Endothelial cell (in vitro differentiated cells): Measurements from ENCODE around the gene CERKL. TPM values are rescaled to one million over a fixed set of nuclear protein-coding genes. Genes with fewer than 3 reads are reported as not detected.

Source experiments
- DNase-seq: peaks from one replicate; pipeline ENCODE4 v3.0.0; 2021; ENCODE audit warnings: low spot score
- H3K27ac Mint-ChIP-seq: one replicate; pipeline ENCODE4 v1.8.0; 2021; ENCODE audit warnings: mixed read lengths, inconsistent platforms; ENCODE audit not compliant: unreplicated experiment
- H3K27me3 Mint-ChIP-seq: one replicate; pipeline ENCODE4 v1.8.0; 2021; ENCODE audit warnings: mild to moderate bottlenecking, moderate library complexity, mixed read lengths, inconsistent platforms; ENCODE audit not compliant: unreplicated experiment
- H3K36me3 Mint-ChIP-seq: one replicate; pipeline ENCODE4 v1.8.0; 2021; ENCODE audit warnings: mild to moderate bottlenecking, low read depth, mixed read lengths, inconsistent platforms; ENCODE audit not compliant: unreplicated experiment
- H3K4me1 Mint-ChIP-seq: one replicate; pipeline ENCODE4 v1.8.0; 2021; ENCODE audit warnings: mild to moderate bottlenecking, mixed read lengths, inconsistent platforms; ENCODE audit not compliant: unreplicated experiment
- H3K4me3 Mint-ChIP-seq: one replicate; pipeline ENCODE4 v1.8.0; 2021; ENCODE audit warnings: mild to moderate bottlenecking, mixed read lengths, inconsistent platforms; ENCODE audit not compliant: unreplicated experiment
- H3K9me3 Mint-ChIP-seq: one replicate; pipeline ENCODE4 v1.8.0; 2021; ENCODE audit warnings: mixed read lengths, inconsistent platforms; ENCODE audit not compliant: unreplicated experiment
- total RNA-seq: library from RNA; stranded (reverse); fragmentation: NEBNext Ultra II Directional; extraction: Animal tissue kit (Norgen Biotek cat#: 25700); gene quantifications from one replicate; pipeline ENCODE4 v1.2.1, GENCODE V29; 2021; ENCODE audit not compliant: unreplicated experiment
- TF ChIP-seq, protein P1 (sequence below): fragments of 200-600 bp; sonication (generic); IDR thresholded peaks from one replicate; pipeline ENCODE4 v1.5.0; 2021; ENCODE audit warnings: antibody characterized with exemption; ENCODE audit not compliant: unreplicated experiment

The CERKL gene
- total RNA-seq, 1 donor from 2014 or later, result 0.08 TPM

- DNase-seq, result no peak
- Mint-ChIP-seq H3K36me3 (no peaks in the 10 kb centered on the region), H3K4me1 (no peaks in the 10 kb centered on the region), H3K27me3 (no peaks in the 10 kb centered on the region), H3K9me3 (no peaks in the 10 kb centered on the region), H3K27ac (no peak overlapping the region), H3K4me3 (no peak overlapping the region)
- TF ChIP-seq, protein P1, sequence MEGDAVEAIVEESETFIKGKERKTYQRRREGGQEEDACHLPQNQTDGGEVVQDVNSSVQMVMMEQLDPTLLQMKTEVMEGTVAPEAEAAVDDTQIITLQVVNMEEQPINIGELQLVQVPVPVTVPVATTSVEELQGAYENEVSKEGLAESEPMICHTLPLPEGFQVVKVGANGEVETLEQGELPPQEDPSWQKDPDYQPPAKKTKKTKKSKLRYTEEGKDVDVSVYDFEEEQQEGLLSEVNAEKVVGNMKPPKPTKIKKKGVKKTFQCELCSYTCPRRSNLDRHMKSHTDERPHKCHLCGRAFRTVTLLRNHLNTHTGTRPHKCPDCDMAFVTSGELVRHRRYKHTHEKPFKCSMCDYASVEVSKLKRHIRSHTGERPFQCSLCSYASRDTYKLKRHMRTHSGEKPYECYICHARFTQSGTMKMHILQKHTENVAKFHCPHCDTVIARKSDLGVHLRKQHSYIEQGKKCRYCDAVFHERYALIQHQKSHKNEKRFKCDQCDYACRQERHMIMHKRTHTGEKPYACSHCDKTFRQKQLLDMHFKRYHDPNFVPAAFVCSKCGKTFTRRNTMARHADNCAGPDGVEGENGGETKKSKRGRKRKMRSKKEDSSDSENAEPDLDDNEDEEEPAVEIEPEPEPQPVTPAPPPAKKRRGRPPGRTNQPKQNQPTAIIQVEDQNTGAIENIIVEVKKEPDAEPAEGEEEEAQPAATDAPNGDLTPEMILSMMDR, result no peak
These were observed 40.2 kb downstream of the CERKL start for GRCh38 chr2:181616715-181617114.

GRCh38 chr2:181614874-181615638, 41.8 kb downstream of the CERKL start:
- Mint-ChIP-seq H3K27me3 (no peaks in the 10 kb centered on the region), H3K36me3 (no peaks in the 10 kb centered on the region)

DNA sequence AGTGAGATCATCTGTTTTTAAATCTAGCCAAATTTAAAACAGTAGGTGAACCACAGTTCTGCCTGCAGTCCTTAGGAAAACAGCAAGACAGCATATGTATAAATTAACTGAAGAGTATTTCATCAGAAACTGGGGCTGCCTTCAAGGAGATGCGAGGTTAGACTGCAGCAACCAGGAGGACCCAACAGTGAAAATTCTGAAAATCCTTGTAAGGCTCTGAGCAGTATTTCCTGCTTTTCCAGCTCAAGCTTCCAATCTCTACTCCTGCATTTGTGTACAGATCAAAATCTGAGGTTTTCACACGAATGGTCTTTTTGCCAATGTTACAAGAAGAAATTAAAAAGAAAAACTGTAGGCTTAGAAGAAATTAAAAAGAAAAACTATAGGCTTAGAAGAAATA, 43.7 kb downstream of the CERKL start:
- Mint-ChIP-seq H3K27me3 (no peaks in the 10 kb centered on the region), H3K4me1 (peaks cover 6% of the 10 kb centered on the region), H3K9me3 (no peaks in the 10 kb centered on the region), H3K4me3 (no peak overlapping the region), H3K27ac (no peak overlapping the region), H3K36me3 (no peaks in the 10 kb centered on the region)
- DNase-seq, result no peak
- TF ChIP-seq, protein P1, result no peak

More at GRCh38 chr2:181614874-181615638, 41.8 kb downstream of the CERKL start:
- no peak overlapping the region for H3K27ac Mint-ChIP-seq
- DNase-seq, result no peak
- H3K9me3 Mint-ChIP-seq, result no peaks in the 10 kb centered on the region
- no peaks in the 10 kb centered on the region for H3K4me1 Mint-ChIP-seq
- no peak overlapping the region for H3K4me3 Mint-ChIP-seq
- TF ChIP-seq, protein P1, result no peak

- TF ChIP-seq, protein P1, result no peak
- no peak for DNase-seq
- no peak overlapping the region for H3K4me3 Mint-ChIP-seq
These were observed 49.0 kb downstream of the CERKL start for GRCh38 chr2:181607629-181608590.

More at GRCh38 chr2:181607629-181608590, 49.0 kb downstream of the CERKL start:
- no peak overlapping the region for H3K27ac Mint-ChIP-seq
- H3K36me3 Mint-ChIP-seq, result peaks cover 4% of the 10 kb centered on the region
- H3K27me3 Mint-ChIP-seq, result no peaks in the 10 kb centered on the region
- peaks cover 10% of the 10 kb centered on the region for H3K4me1 Mint-ChIP-seq
- no peaks in the 10 kb centered on the region for H3K9me3 Mint-ChIP-seq
